Choroid plexus epithelial cell (primary cell): ENCODE data around the gene PPP1R1B.
A peak's percentile ranks its signal among the peaks of the same experiment; 100 is the strongest.

Experiments used
- DNase-seq: peaks from one replicate; pipeline ENCODE4 v3.0.0-alpha.2; 2010; ENCODE audit warnings: low read depth
- H3K4me3 ChIP-seq: 2 replicates; pipeline ENCODE4 v1.5.1; 2011; ENCODE audit warnings: low read depth, mild to moderate bottlenecking, control low read depth, low read length, moderate library complexity
- TF ChIP-seq, protein P1 (sequence below): conservative IDR thresholded peaks from 2 replicates; pipeline ENCODE4 v1.5.1; 2011; ENCODE audit warnings: low read depth, mild to moderate bottlenecking, control low read depth, inconsistent platforms, low read length, moderate library complexity

Gene PPP1R1B

DNA sequence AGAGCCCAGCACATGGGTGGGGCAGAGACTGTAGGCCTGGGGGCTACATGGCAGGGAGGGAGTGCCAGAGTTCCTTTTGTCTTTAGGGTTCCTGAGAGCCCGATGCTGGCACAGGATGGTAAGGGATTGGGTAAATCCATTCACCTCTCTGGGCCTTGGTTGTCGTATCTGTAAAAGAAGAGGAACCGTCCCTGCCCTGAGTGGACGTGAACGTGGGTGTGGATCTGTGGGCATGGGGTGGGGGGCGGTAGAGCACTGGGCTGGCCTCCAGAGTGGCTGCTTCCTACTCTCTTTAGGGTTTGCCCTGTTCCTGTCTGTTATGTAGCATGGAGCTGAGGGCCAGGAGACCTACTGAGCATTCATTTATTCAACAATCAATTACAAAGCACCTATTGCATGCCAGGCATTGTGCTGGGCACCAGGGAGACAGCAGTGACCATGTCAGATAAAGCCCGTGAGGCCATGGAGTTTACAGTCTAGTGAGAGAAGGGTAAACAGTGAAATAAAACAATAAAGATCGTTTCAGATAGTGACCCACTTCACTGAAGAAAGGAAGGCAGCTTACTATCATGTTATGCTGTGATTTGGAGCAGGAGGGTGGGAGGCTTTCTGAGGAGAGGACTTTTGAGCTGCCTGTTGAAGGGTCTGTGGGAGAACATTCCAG lies 25.3 kb downstream of the PPP1R1B start:
- DNase-seq = no peak
- TF ChIP-seq, protein P1, sequence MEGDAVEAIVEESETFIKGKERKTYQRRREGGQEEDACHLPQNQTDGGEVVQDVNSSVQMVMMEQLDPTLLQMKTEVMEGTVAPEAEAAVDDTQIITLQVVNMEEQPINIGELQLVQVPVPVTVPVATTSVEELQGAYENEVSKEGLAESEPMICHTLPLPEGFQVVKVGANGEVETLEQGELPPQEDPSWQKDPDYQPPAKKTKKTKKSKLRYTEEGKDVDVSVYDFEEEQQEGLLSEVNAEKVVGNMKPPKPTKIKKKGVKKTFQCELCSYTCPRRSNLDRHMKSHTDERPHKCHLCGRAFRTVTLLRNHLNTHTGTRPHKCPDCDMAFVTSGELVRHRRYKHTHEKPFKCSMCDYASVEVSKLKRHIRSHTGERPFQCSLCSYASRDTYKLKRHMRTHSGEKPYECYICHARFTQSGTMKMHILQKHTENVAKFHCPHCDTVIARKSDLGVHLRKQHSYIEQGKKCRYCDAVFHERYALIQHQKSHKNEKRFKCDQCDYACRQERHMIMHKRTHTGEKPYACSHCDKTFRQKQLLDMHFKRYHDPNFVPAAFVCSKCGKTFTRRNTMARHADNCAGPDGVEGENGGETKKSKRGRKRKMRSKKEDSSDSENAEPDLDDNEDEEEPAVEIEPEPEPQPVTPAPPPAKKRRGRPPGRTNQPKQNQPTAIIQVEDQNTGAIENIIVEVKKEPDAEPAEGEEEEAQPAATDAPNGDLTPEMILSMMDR = no peak
- no peak overlapping the region for H3K4me3 ChIP-seq

DNA sequence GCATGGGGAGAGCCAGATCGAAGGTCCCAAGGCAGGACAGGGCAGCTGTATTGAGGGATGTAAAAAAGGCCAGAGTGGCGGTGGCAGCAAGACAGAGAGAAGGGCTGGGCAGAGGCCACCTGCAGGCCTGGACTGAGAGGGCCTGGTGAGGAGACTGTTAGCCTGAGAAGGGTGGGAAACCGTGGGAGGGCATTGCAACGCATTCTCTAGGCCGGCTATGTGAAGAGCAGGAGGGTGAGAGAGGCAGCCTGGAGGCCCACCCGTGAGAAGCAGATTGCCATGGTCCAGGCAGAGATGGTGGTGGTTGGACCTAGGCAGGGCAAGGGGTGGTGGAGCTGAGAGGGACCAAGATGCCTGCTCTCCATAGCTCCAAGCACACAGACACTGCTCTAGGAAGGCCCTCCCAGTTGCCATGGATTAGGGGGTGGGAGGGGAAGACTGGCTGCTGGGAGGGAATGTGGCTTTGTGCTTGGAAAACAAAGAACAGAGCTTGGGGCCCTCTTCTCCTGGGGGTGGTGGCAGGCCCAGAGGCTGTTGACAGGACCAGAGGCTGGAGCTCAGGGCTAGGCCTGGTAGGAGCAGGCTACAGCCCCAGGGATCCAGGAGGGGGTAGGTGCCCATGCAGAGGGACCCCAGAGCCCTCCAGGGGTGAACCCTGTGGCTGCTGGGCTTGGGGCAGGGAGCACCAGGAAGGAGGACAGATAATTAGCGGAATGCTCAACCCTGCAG lies 26.0 kb downstream of the PPP1R1B start:
- no peak for DNase-seq
- no peak overlapping the region for H3K4me3 ChIP-seq
- TF ChIP-seq, protein P1 = no peak

DNA sequence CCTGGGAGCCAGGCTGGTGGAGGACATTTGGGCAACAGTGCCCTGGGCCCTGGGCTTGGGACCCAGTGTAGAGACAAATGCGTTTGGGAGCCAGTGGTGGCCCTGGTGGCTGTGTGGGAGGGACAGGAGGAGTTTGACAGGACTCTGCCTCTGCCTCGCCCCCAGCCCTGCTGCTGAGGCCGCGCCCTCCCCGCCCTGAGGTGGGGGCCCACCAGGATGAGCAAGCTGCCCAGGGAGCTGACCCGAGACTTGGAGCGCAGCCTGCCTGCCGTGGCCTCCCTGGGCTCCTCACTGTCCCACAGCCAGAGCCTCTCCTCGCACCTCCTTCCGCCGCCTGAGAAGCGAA lies 26.5 kb downstream of the PPP1R1B start:
- H3K4me3 ChIP-seq = no peak overlapping the region
- TF ChIP-seq, protein P1 = no peak

DNA sequence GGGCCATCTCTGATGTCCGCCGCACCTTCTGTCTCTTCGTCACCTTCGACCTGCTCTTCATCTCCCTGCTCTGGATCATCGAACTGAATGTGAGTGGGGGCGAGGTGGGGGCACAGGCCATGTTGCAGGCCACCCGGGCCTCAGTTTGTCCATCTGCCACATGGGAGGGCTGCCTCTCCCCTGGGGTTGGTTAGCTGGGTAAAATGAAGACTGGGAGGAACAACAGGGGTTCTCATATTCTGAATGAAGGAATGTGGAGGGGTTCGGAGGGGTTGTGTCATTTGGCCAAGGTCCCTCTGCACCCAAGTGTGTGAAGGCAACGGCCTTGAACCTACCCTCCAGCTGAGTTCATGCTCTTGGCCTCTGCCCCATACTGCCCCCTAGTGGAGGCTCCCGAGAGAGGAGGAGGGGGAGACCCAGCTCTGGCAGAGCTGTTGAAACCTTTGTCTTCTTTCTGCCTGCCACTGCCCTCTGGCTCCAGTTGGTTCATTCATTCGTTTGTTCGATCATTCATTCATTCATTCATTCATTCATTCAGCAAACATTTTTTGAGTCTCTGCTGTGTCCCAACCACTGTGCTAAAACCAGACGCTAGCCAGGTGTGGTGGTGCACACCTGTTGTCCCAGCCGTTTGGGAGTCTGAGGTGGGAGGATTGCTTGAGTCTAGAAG lies 27.0 kb downstream of the PPP1R1B start:
- peak; percentile 37 for DNase-seq
- no peak overlapping the region for H3K4me3 ChIP-seq
- TF ChIP-seq, protein P1 = peak; percentile 90

More for the DNA sequence above, 26.5 kb downstream of the PPP1R1B start:
- no peak for DNase-seq

DNA sequence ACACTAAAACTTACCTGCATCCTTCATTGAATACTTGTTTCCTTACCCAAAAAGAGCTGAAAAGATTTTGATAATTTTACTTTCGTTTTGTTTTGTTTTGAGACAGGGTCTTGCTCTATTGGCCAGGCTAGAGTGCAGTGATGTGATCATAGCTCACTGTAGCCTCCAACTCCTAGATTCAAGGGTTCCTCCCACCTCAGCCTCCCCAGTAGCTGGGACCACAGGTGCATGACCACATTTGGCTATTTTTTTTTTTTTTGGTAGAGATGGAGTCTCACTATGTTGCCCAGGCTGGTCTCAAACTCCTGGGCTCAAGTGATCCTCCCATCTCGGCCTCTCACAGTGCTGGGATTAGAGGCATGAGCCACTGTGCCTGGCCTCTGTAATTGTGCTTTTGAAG lies 28.4 kb downstream of the PPP1R1B start:
- TF ChIP-seq, protein P1 = no peak
- H3K4me3 ChIP-seq = no peak overlapping the region
- no peak for DNase-seq

DNA sequence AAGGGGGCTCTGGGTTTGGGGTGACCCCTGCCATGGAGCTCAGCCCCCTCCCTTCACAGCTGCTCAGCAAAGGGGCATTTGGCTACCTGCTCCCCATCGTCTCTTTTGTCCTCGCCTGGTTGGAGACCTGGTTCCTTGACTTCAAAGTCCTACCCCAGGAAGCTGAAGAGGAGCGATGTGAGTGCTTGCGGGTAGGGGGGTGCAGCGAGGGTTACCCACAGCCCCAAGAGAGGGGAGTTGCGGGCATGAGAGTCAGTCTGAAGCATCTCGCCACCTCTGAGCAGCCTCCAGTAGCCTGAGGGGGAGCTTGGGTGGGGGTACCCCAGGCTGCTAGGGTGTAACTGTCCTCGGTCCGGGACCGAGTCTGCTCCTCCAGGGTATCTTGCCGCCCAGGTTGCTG lies 31.6 kb downstream of the PPP1R1B start:
- no peak for DNase-seq
- TF ChIP-seq, protein P1 = no peak
- no peak overlapping the region for H3K4me3 ChIP-seq
